ENCODE results near the gene ZC3H10. TPM values are rescaled to one million over a fixed set of nuclear protein-coding genes. Genes with fewer than 3 reads are reported as not detected.

ZC3H10 gene
- total and polyA plus RNA-seq, 2 of the 13 experiments (the other 11 are each of a cell fraction or from before 2014, with no cell fraction given) = 0.70 to 2.3 TPM

GRCh38 chr12:56117778-56118687 is at the start of gene ZC3H10 (continued):
- TF ChIP-seq ZNF207 (IDR thresholded peaks at IDR 0.05; ENCODE audit: borderline replicate concordance) (no peak), CSRNP2 (CRISPR knock-in tag; conservative IDR thresholded peaks at IDR 0.05; ENCODE audit: low read depth) (no peak), ZNF329 (CRISPR knock-in tag; IDR thresholded peaks at IDR 0.05; ENCODE audit: low read depth) (no peak), GFI1 (CRISPR knock-in tag; IDR thresholded peaks at IDR 0.05; ENCODE audit: borderline replicate concordance) (no peak), KLF11 (CRISPR knock-in tag; IDR thresholded peaks at IDR 0.05) (no peak), CREB3 (CRISPR knock-in tag; IDR thresholded peaks at IDR 0.05) (no peak; the same call in 1 of the 2 replicates), SOX5 (CRISPR knock-in tag; IDR thresholded peaks at IDR 0.05; ENCODE audit: borderline replicate concordance) (peak; percentile 81), TOPORS (CRISPR knock-in tag; IDR thresholded peaks at IDR 0.05) (peak; percentile 78; the same call in 1 of the 2 replicates), ELF4 (CRISPR knock-in tag; IDR thresholded peaks at IDR 0.05; ENCODE audit: borderline replicate concordance) (peak; percentile 92), PHB2 (IDR thresholded peaks at IDR 0.05; ENCODE audit: partially characterized antibody) (no peak), MLLT10 (CRISPR knock-in tag; IDR thresholded peaks at IDR 0.05) (no peak), KIAA2018 (CRISPR knock-in tag; IDR thresholded peaks at IDR 0.05; ENCODE audit: borderline replicate concordance) (no peak)
- TF ChIP-seq, protein P1, sequence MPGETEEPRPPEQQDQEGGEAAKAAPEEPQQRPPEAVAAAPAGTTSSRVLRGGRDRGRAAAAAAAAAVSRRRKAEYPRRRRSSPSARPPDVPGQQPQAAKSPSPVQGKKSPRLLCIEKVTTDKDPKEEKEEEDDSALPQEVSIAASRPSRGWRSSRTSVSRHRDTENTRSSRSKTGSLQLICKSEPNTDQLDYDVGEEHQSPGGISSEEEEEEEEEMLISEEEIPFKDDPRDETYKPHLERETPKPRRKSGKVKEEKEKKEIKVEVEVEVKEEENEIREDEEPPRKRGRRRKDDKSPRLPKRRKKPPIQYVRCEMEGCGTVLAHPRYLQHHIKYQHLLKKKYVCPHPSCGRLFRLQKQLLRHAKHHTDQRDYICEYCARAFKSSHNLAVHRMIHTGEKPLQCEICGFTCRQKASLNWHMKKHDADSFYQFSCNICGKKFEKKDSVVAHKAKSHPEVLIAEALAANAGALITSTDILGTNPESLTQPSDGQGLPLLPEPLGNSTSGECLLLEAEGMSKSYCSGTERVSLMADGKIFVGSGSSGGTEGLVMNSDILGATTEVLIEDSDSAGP (CRISPR knock-in tag; IDR thresholded peaks at IDR 0.05; ENCODE audit: borderline replicate concordance) = peak; percentile 95

Measured in HepG2 (cell line).